NK-92 (cell line): ENCODE results near the gene TRPM8.
"Not testable (repeated sequence)": the region's sequence is repeated elsewhere in the genome, so short reads cannot be mapped to it uniquely, and the experiment has no call there.

ENCODE experiments used
- DNase-seq: peaks from one replicate; lab custom pipeline; 2025; ENCODE audit not compliant: unreplicated experiment; lab: John Stamatoyannopoulos, UW

Gene TRPM8

DNA sequence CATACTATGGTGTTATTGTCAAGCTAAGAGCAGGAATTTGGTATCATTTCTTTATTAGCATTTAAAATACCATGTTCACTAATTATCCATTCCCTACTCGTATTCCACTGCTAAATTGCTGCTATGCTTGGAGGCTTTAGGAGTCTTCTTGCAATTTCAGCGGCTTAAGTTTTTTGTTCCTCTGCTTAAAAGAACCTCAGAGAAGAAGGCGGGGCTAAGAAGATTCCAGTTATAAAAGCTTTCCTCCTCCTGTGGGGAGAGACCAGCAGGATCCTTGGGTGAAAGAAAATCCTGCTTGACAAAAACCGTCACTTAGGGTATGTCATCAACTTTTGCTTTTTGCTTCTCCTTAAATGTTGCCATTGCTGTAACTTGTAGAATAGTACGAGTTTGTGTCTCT is at the start of gene TRPM8:
TSS of gene TRPM8 (plus strand) at position 258 of the 400 bp plus-strand sequence. CDS start 9,165 bp downstream, outside the sequence.
- no peak for DNase-seq

DNA sequence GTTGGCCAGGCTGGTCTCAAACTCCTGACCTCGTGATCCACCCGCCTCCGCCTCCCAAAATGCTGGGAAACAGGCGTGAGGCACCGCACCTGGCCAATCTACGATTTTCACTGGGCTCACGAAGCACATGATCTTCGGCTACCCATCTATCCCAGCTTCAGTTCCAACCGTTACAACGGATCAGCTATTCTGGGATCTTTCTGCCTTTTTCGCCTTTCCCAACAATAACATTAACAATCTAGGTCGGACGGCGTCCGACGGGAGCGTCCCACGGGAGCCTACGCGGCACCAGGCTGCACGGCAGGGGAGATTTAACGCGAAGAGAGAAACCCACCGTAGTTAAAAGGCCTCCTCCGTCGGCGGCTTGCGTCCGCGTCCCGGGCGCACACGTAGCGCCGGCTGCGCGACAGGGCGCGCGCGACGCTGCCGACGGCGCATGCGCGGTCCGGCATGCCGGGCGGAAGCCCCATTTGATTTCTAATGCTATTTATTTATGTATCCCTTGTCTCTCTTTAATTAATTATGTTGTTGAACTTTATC is 49.1 kb upstream of the TRPM8 start, which contains the start of gene MSL3B:
TSS of gene MSL3B (minus strand) at position 394 of the 540 bp plus-strand sequence.
- no peak for DNase-seq

DNA sequence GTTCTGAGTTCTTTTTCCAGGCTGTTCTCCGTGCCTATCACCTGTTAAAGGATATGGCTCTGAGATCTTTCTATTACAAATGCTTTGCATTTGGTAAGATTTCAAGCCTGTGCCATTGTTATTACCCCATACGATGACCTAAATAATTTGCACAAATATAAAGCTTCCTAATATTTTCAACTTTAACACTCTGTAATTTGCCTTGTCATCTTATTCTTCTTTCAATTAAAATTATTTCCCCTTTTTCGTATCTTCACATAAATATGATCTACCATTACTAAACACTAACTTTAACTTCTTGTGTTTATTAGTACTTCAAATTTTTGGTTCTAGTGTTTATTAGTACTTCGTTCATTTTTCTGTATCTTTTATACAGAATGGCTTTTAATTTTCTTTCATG is 45.7 kb upstream of the TRPM8 start:
- DNase-seq, result no peak

DNA sequence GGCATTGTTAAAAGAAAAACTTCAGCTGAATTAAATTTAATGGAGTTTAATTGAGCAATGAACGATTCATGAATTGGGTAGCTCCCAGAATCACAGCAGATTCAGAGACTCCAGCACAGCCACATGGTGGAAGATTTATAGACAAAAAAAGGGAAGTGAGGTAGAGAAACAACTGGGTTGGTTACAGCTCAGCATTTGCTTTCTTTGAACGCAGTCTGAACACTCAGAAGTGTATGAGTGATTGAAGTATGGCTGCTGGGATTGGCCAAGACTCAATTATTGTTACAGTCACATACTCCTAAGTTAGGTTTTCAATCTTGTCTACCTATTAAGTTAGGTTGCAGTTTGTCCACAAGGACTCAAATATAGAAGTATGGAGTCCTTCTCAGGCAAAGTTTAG is 45.0 kb upstream of the TRPM8 start:
- DNase-seq, result not testable (repeated sequence)

DNA sequence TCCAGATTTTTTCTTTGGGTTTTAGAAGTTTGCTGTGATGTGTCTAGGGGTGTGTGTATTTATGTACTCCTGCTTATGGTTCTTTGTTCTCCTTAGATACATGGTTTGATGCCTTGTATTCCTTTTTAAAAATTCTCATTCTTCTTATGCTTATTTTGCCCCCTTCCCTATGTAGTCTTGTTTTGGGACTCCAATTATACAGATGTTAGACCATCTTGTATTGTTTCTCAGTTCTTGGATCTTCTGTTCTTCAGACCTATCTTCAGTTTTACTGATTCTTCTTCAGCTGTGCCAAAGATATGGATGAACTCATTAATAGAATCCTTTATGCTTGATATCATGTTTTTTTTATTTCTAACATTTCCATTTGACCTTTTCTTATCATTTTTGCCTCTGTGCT is 34.8 kb upstream of the TRPM8 start:
- no peak for DNase-seq

DNA sequence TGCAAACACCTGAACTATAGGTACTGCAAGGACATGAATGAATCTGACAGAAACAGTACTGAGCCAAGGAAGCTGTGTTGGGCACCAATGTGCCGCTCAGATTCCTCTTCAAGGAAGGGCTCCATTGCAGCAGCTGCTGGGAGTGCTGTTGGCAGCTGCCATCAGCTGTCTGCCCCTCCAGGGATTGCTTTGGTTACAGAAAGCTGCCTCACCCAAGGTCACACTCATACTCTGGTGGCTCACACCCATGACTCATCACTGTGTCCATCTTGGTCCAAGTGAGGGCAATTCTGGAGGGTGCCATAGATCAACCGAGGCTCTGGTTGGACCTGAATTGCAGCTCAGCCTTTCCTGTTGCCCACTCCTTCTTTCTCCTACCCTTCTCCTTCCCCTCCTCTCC is 24.4 kb upstream of the TRPM8 start:
- DNase-seq, result no peak

DNA sequence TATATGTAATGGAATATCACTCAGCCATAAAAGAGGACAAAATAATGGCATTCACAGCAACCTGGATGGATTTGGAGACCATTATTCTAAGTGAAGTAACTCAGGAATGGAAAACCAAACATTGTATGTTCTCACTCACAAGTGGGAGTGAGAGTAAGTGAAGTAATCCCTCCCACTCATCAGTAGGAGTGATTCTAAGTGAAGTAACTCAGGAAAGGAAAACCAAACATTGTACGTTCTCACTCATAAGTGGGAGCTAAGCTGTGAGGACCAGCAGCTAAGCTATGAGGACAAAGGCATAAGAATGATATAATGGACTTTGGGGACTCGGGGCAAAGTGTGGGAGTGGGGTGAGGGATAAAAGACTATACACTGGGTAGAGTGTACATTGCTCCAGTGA is 20.9 kb upstream of the TRPM8 start:
- not testable (repeated sequence) for DNase-seq

DNA sequence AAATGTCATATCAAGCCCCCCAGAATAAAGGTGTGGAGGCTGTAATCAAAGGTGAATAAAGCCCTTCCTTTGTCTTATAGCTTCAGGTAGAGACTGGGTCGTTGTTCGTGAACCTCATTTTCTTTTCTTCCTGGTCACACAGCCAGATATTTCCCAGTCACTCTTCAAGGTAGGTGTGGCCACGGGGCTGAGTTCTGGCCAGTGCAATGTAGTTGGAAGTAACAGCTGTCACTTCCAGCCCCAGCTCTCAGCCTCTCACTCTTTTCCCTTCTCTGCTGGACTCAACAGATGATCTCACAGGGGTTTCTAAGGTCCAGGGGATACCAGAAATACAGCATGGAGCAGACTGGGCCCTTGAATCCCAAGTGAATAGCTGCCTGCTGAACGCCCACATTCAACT is 15.8 kb upstream of the TRPM8 start:
- DNase-seq, result no peak

DNA sequence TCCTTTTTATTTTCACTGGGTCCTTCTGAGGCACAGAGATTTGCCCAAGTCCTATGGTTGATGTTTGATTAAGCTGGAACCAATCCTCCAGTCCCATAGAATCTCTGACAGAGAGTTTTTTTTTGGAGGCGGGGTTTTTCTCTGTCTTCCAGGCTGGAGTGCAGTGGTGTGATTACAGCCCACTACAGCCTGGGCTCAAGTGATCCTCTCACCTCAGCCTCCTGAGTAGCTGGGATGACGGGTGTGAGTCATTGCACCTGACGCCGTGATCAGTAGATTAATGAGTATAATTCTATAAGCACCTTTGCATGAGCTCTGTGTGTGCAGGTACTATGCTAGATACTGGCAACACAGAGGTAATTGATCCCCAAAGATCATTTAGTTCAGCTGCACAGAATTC is 15.3 kb upstream of the TRPM8 start:
- DNase-seq, result no peak

DNA sequence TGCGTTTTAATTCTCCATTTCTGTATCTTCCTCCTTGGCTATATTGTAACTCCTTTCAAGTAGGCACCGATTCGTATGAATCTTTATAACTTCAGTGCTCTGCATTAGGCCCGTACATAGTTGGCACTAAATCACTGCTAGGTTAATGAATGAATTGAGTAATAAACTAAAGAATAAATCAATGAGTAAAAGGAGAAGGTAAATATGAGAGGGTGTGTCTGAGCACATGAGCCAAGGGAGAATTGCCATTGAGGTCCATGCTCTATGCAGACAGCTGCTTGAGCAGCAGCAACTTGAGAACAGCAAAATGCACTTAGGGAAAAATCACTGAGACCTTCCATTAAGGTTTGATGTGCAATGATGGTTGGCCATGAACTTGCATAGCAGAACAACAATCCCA is 11.2 kb upstream of the TRPM8 start:
- DNase-seq, result no peak

DNA sequence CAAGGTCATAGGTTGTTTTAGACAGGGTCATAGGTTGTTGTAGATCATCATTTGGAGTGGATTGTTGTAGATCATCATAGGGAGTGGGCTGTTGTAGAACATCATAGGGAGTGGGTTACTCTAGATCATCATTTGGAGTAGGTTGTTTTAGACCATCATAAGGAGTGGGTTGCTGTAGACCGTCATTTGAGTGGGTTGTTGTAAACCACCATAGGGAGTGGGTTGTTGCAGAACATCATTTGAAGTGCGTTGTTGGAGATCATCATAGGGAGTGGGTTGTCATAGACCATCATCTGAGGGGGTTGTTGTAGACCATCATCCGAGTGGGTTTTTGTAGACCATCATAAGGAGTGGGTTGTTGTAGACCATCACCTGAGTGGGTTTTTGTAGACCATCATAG is 9.5 kb upstream of the TRPM8 start:
- no peak for DNase-seq

DNA sequence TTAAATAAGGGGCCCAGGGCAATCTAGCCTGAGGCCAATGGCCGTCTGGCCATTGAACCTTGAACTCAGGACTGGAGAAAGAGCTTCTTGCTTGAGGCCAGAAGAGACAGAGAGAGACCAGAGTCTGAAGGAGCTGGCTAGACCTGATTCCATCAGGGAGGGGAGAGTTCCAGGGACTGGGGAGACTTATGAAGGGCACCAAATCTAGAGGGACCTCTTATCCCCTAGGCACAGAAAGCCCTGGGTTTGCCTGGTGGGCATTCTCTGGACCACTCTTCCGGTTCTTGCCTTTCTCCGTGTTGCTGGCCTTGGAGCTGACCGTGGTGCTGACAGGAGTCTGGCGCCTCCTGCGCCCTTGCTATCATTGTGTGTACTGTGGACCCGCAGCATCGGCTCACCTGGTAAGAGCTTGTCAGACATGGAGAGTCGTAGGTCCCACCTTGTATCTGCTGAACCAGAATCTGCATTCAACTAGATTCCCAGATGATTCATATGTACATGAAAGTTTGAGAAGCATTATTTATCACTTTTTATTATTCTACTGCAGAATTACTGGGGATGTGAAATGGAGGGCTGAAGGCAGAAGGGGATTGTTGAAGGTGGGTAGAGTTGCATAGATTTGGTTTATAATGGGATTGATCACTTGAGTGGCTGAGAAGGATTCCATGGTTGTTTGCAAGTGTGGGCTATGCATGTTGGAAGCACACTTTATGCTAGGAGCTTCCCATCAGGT is 4.3 kb upstream of the TRPM8 start:
- no peak for DNase-seq

DNA sequence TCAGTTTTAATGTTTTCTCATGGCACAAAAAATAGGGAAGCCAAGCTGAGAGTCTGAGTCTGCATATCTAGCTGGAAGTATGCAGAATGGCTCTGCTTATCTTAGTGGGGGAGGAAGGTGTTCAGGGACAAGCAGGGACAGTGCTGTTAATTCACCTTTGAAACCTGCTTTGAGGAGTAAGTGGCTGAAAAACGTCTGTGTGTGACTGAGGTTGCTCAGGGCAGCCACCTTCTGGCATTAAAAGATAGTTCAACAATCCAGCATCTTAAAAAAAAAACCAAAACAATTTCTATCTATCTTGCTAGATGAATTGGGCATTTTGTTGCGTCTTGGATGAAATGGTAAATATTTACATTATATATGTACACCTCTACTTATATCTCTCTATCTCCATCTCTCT is 2.0 kb upstream of the TRPM8 start:
- no peak for DNase-seq

DNA sequence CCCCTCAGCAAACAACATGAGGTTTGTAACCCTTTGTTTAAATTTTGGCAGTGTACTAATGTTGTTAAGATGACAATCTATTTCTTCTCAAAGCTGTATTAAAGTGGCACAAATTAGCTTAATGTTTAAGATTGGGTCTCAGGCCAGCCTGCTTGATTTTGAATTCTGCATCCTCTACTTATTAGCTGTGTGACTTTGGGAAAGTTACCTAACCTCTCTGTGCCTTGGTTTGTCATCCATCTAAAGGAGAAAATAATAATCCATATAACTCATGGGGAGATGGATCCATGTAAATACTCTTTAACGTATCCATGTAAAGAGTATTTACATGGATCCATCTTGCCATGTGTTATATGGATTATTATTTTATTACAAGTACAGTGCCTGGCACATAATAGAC is 2.1 kb downstream of the TRPM8 start:
- no peak for DNase-seq

DNA sequence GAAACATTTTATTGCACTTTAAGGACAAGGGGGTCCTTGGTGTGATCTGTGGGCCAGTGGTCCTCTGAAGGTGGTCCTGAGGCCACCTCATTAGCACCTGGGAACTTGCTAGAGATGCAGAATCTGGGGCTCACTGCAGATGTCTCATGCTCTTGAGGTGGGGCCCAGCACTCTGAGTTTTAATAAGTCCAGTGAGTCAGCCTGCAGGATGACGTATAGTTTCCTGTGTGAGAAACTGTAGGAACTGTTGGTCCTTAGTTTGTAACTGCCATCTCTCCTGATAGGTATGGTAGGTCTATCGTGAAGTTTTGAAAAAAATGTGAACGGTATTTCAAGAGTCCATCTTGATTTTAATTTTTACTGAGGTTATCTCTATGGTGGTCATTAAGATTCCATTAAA is 2.8 kb downstream of the TRPM8 start:
- no peak for DNase-seq

DNA sequence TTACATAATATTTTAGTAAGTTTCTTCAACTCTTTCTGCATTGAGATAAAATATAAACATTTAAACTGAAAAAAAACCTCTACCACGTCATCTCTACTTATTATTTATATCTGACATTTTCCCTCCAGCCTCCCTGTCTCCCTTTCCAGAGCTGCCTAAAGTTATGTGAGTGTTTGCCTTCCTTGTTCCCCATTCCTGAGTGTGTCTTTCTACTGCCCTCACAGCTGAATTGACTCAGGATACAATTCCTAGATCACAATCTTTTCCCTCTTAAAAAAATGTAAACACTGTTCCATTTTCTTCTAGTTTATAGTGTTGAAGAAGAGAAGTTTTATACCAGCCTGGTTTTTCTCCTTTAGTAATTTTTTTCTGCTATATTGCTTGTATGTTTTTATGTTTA is 5.3 kb downstream of the TRPM8 start:
- DNase-seq, result no peak

DNA sequence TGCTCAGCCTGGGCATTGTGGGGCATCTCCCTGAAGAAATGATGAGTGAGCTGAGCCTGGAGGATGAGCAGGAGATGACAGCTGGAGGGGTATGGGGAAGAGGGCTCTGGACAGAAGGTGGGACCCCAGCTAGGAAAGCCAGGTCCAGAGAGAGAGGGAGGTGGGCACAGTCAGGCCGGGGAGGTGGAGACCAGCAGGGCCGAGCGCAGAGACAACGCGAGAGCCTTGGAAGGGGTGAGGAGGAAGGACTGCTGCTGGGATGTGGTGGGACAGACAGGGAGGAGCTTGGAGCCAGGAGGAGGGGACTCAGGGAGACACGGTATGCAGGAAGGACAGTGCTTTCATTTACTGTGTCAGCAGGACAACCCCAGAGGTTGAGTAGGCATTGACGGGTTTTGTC is 8.2 kb downstream of the TRPM8 start:
- no peak for DNase-seq

DNA sequence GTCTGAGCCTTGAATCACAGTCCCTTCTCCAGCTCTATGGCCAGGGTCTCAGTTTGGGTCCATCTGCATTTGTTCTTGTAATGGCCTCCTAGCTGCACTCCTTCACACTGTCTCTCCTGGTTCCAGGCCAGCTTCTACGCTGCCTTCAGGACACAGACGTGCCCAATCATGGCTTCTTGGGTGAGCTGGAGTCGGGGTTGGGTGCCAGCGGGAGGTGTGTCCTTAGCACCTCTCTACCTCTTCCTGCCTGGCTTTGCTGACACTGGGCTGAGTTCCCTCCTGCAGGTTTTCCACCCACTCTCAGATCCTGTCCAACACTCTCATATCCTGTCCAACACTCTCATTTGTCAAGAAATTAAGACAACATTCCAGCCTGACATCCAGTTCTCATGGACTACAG is 9.6 kb downstream of the TRPM8 start:
- no peak for DNase-seq

DNA sequence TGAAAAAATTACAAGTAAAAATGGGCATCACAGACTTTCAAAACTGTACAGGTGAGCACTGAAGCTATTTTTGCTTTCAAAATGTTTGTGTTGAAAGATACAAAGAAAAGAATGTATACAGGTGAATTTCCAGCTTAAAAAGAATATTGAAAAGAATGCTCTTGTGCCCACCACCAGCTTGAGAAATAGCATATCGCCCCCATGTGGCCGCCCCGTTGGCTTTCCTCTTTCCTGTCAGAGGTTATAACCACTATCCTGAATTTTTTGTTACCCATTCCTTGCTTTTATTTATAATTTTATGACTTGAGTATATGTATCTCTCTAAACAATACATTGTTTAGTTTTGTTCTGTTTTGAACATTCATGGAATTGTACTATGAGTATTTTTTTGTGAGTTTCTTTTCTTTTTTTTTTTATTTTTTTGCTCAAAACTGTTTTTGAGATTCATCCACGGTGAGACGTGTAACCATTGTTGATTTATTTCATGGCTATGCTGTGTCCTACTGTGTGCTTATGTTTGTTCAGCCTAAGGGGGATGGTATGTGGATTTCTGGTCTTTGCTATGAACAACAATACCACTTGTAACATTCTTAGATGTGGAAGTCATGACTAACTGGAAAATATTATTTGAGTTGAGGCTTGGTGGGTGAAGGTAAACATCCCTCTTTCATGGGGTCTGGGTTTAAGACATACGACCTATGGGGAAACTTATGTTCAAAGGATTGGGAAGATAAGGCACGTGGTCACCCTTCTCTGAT is 11.6 kb downstream of the TRPM8 start:
- no peak for DNase-seq

DNA sequence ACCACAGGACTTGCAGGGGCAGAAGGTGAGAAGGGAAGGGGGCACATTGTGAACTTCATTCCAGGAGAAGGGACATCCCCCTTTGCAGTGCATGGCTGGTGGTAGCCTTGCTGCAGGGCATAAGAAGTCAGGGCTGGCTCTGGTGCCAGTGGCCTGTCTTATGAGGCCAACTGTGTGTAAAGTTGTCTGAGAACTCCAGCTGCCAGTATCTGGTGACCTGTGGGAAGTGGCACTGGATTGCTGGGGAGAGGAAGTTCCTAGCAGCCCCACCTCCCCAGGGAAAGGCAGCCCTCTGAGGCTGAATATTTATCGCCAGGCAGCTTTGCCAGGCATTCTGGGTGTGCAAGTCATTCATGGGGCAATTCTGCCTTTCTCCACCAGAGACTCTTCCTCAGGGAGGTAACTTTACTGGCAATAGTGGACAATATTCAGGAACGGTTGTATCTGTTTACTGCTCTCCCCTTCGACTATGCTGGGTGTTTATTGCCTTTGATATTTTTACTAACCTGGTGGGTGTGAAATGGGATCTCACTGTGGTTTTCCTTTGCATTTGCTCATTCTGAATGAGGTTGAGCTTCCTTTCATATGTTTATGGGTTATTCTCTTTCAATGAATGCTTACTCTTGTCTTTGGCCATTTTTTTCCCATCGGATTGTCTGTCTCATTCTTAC is 12.3 kb downstream of the TRPM8 start:
- DNase-seq, result no peak

DNA sequence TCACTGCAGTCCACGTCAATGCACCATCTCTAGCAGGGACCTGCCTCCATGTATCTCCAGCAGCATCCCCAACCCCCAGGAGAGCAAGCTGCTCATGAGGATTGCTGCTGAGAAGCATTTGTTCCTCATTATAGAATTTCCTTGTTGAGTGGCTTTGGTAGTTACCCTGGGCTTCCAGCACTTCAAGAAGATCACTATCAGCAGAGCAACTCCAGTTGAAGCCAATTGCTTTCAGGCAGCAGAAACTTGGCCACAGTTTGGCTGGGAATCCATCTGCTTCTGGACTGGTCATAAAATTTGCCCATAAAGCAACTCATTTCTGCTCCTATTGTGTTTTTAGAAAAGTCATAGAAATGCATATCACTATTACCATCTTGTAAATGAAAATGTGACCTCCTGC is 17.4 kb downstream of the TRPM8 start:
- no peak for DNase-seq

DNA sequence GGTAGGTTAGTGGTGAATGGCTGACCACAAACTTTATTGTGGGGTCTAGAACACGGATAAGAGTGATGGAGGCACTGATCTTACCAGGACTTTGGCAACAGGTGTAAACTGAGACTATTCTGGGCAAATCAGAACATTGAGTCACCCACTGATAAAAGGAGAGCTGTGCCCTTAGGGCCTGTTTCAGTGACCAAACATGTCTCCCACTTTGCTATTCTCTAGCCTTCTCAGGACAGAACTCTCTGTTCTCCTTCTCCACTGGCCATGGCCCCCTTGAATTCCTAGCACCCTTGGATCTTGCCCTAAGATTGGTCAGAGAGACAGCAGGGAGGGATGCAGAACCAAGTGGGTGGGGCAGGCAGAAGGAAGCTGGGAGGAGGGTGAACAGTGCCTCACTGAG is 18.3 kb downstream of the TRPM8 start:
- DNase-seq, result no peak
